ENCODE measurements around the gene CNOT1.

The CNOT1 gene

DNA sequence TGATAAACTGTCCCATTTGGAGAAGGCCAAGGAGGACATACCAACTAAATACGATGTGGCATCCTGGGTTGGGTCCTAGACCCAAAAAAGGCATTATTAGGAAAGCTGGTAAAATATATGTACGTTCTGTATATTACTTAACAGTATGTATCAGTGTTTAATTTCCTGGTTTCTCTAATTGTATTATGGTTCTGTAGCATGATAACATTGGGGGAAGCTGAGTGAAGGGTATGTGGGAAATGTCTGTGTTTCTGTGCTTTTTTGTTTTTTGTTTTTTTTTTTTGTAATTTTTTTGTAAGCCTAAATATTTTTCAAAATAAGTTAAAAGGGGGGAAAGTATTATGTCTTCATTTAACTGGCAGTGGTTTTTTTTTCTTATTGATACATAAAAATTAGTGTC, 151.2 kb downstream of the CNOT1 start:
- Histone ChIP-seq H3K79me2 (ENCODE audit: control insufficient read depth, low read length) (no peaks in the 10 kb centered on the region), H3K27ac (ENCODE audit: low read depth, low read length) (no peak overlapping the region), H3K27me3 (ENCODE audit: control insufficient read depth, low read length) (peaks cover 8% of the 10 kb centered on the region; the same call in 1 of the 2 replicates), H3F3A (ENCODE audit: control insufficient read depth, insufficient read depth) (no peaks in the 10 kb centered on the region), H4K20me1 (ENCODE audit: control insufficient read depth, insufficient read depth, low read depth, low read length) (no peaks in the 10 kb centered on the region), H3K4me2 (ENCODE audit: low read length) (no peak overlapping the region), H3K9me2 (replicated peaks; ENCODE audit: control insufficient read depth, low read length) (no peaks in the 10 kb centered on the region), H3K4me1 (ENCODE audit: control insufficient read depth, low read length) (0 out of 2 replicates have a peak, but pooled peaks cover 4% of the 10 kb centered on the region), H3K36me3 (ENCODE audit: control insufficient read depth, low read length) (no peaks in the 10 kb centered on the region), H3K4me3 (ENCODE audit: low read length) (no peak overlapping the region), H3K9me3 (ENCODE audit: control insufficient read depth, insufficient read depth, low read length) (no peaks in the 10 kb centered on the region)
- TF ChIP-seq, protein P1, sequence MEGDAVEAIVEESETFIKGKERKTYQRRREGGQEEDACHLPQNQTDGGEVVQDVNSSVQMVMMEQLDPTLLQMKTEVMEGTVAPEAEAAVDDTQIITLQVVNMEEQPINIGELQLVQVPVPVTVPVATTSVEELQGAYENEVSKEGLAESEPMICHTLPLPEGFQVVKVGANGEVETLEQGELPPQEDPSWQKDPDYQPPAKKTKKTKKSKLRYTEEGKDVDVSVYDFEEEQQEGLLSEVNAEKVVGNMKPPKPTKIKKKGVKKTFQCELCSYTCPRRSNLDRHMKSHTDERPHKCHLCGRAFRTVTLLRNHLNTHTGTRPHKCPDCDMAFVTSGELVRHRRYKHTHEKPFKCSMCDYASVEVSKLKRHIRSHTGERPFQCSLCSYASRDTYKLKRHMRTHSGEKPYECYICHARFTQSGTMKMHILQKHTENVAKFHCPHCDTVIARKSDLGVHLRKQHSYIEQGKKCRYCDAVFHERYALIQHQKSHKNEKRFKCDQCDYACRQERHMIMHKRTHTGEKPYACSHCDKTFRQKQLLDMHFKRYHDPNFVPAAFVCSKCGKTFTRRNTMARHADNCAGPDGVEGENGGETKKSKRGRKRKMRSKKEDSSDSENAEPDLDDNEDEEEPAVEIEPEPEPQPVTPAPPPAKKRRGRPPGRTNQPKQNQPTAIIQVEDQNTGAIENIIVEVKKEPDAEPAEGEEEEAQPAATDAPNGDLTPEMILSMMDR (IDR thresholded peaks at IDR 0.05; ENCODE audit: low read depth, low read length, poor library complexity, severe bottlenecking), result no peak
- TF ChIP-seq EZH2phosphoT487 (IDR thresholded peaks at IDR 0.05; ENCODE audit: borderline replicate concordance, low read length), result no peak

GRCh38 chr16:58476791-58477190, 152.8 kb downstream of the CNOT1 start:
- no peaks in the 10 kb centered on the region for H3F3A ChIP-seq (ENCODE audit: control insufficient read depth, insufficient read depth)
- no peak overlapping the region for H3K4me2 ChIP-seq (ENCODE audit: low read length)
- H3K27ac ChIP-seq (ENCODE audit: low read depth, low read length), result no peak overlapping the region
- no peaks in the 10 kb centered on the region for H3K9me3 ChIP-seq (ENCODE audit: control insufficient read depth, insufficient read depth, low read length)
- no peak overlapping the region for H3K4me3 ChIP-seq (ENCODE audit: low read length)
- no peaks in the 10 kb centered on the region for H3K36me3 ChIP-seq (ENCODE audit: control insufficient read depth, low read length)
- H3K9me2 ChIP-seq (replicated peaks; ENCODE audit: control insufficient read depth, low read length), result no peaks in the 10 kb centered on the region
- no peak for TF ChIP-seq EZH2phosphoT487 (IDR thresholded peaks at IDR 0.05; ENCODE audit: borderline replicate concordance, low read length)
- TF ChIP-seq, protein P1 (IDR thresholded peaks at IDR 0.05; ENCODE audit: low read depth, low read length, poor library complexity, severe bottlenecking), result no peak
- no peaks in the 10 kb centered on the region for H4K20me1 ChIP-seq (ENCODE audit: control insufficient read depth, insufficient read depth, low read depth, low read length)
- H3K27me3 ChIP-seq (ENCODE audit: control insufficient read depth, low read length), result peaks cover 8% of the 10 kb centered on the region; the same call in 1 of the 2 replicates
- no peaks in the 10 kb centered on the region for H3K79me2 ChIP-seq (ENCODE audit: control insufficient read depth, low read length)
- H3K4me1 ChIP-seq (ENCODE audit: control insufficient read depth, low read length), result 0 out of 2 replicates have a peak, but pooled peaks cover 4% of the 10 kb centered on the region

- no peak overlapping the region for H3K27ac ChIP-seq (ENCODE audit: low read depth, low read length)
- H3K4me2 ChIP-seq (ENCODE audit: low read length), result no peak overlapping the region
- no peaks in the 10 kb centered on the region for H3F3A ChIP-seq (ENCODE audit: control insufficient read depth, insufficient read depth)
- TF ChIP-seq, protein P1 (IDR thresholded peaks at IDR 0.05; ENCODE audit: low read depth, low read length, poor library complexity, severe bottlenecking), result no peak
- no peak for TF ChIP-seq EZH2phosphoT487 (IDR thresholded peaks at IDR 0.05; ENCODE audit: borderline replicate concordance, low read length)
- no peaks in the 10 kb centered on the region for H3K36me3 ChIP-seq (ENCODE audit: control insufficient read depth, low read length)
- H4K20me1 ChIP-seq (ENCODE audit: control insufficient read depth, insufficient read depth, low read depth, low read length), result no peaks in the 10 kb centered on the region
- H3K4me1 ChIP-seq (ENCODE audit: control insufficient read depth, low read length), result peaks cover 11% of the 10 kb centered on the region
- H3K27me3 ChIP-seq (ENCODE audit: control insufficient read depth, low read length), result peaks cover 5% of the 10 kb centered on the region; the same call in 1 of the 2 replicates
- no peaks in the 10 kb centered on the region for H3K9me2 ChIP-seq (replicated peaks; ENCODE audit: control insufficient read depth, low read length)
- H3K79me2 ChIP-seq (ENCODE audit: control insufficient read depth, low read length), result no peaks in the 10 kb centered on the region
- H3K9me3 ChIP-seq (ENCODE audit: control insufficient read depth, insufficient read depth, low read length), result no peaks in the 10 kb centered on the region
- no peak overlapping the region for H3K4me3 ChIP-seq (ENCODE audit: low read length)
Measured at GRCh38 chr16:58475091-58475619, 154.5 kb downstream of the CNOT1 start.

Measured in DOHH2 (cell line).